Nephron progenitor cell (in vitro differentiated cells): Measurements from ENCODE around the gene FHIP1A.
A peak's percentile ranks its signal among the peaks of the same experiment; 100 is the strongest.
"Not testable (repeated sequence)": the region's sequence is repeated elsewhere in the genome, so short reads cannot be mapped to it uniquely, and the experiment has no call there.

Experiments used
- DNase-seq: peaks from one replicate; pipeline ENCODE4 v3.0.0; 2021
- H3K27ac Mint-ChIP-seq: 2 replicates; pipeline ENCODE4 v1.8.0; 2021; ENCODE audit warnings: mild to moderate bottlenecking, moderate library complexity, mixed read lengths
- H3K27me3 Mint-ChIP-seq: 2 replicates; pipeline ENCODE4 v1.8.0; 2021; ENCODE audit warnings: mild to moderate bottlenecking, low read depth, mixed read lengths; ENCODE audit not compliant: poor library complexity
- H3K36me3 Mint-ChIP-seq: 2 replicates; pipeline ENCODE4 v1.8.0; 2021; ENCODE audit warnings: low read depth, mixed read lengths
- H3K4me1 Mint-ChIP-seq: 2 replicates; pipeline ENCODE4 v1.8.0; 2021; ENCODE audit warnings: mixed read lengths
- H3K4me3 Mint-ChIP-seq: 2 replicates; pipeline ENCODE4 v1.8.0; 2021; ENCODE audit warnings: mild to moderate bottlenecking, moderate library complexity, mixed read lengths
- H3K9me3 Mint-ChIP-seq: 2 replicates; pipeline ENCODE4 v1.8.0; 2021; ENCODE audit warnings: mild to moderate bottlenecking, moderate library complexity, mixed read lengths
- CTCF ChIP-seq: fragments of 200-600 bp; sonication (generic); IDR thresholded peaks from 2 replicates; pipeline ENCODE4 v1.5.0; 2021; ENCODE audit warnings: antibody characterized with exemption

FHIP1A gene

DNA sequence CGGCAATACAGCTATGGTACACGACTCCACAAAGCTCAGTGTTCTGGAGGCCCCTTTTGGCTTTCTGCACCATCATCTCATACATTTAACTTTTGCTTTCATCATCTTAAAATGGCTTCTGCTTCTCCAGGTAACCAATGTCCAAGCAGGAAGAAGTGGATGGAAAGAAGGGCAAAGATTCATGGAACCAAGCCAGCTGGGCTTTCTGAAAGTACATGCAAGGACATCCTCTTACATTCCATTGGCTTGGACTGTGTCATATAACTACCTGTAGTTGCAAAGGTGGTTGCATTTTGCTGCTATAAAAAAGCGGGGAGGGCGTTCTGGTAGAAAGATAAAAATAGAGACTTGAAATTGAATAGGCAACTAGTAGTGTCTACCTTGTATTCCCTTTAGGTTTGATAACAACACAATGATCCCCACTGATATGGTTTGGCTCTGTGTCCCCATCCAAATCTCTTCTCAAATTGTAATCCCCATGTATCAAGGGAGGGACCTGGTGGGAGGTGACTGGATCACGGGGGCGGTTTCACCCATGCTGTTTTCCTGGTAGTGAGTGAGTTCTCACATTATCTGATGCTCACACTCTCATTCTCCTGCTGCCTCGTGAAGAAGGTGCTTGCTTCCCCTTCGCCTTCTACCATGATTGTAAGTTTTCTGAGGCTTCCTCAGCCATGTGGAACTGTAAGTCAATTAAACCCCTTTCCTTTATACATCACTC is 6.7 kb upstream of the FHIP1A start:
- peaks cover 8% of the 10 kb centered on the region for H3K36me3 Mint-ChIP-seq
- no peak overlapping the region for H3K27ac Mint-ChIP-seq
- peaks cover 7% of the 10 kb centered on the region for H3K9me3 Mint-ChIP-seq
- H3K4me1 Mint-ChIP-seq: peaks cover 8% of the 10 kb centered on the region
- H3K4me3 Mint-ChIP-seq: no peak overlapping the region
- peaks cover 13% of the 10 kb centered on the region for H3K27me3 Mint-ChIP-seq
- no peak for TF ChIP-seq CTCF
- no peak for DNase-seq

DNA sequence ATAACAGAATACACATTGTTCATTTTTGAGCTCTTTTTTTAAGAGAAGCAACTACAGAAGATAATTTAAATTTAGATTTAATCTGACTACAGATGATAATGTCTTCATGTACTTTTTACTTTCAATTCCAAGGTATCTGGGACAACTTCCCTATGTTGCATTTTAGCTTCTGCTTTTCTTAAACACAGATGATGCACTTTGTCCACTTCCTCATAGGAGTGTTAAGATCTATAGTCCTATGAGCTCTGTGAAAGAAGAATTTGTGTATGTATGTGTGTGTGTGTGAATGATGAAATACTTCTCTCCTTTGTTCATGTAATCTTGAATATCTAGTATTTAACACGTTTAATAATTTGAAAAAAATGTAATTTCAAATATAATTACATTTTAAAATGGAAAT is 5.3 kb upstream of the FHIP1A start:
- DNase-seq: no peak
- Mint-ChIP-seq H3K27me3 (peaks cover 16% of the 10 kb centered on the region), H3K4me1 (peaks cover 19% of the 10 kb centered on the region), H3K4me3 (no peak overlapping the region), H3K36me3 (peaks cover 8% of the 10 kb centered on the region), H3K9me3 (peaks cover 7% of the 10 kb centered on the region), H3K27ac (no peak overlapping the region)
- TF ChIP-seq CTCF: no peak

DNA sequence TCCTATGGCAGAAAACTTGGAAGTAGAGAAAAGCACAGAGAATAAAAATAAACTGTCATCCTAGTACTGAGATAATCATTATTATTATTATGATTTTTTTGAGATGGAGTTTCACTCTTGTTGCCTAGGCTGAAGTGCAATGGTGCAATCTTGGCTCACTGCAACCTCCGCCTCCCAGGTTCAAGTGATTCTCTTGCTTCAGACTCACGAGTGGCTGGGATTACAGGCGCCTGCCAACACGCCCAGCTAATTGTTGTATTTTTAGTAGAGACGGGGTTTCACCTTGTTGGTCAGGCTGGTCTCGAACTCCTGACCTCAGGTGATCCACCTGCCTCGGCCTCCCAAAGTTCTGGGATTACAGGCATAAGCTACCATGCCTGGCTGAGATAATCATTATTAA is 4.2 kb upstream of the FHIP1A start:
- not testable (repeated sequence) for H3K27ac Mint-ChIP-seq, H3K36me3 Mint-ChIP-seq, H3K4me3 Mint-ChIP-seq, H3K9me3 Mint-ChIP-seq, DNase-seq
- Mint-ChIP-seq H3K4me1 (peaks cover 26% of the 10 kb centered on the region), H3K27me3 (peaks cover 16% of the 10 kb centered on the region)

GRCh38 chr4:151407018-151407417 is 2.0 kb upstream of the FHIP1A start:
- Mint-ChIP-seq H3K27ac (no peak overlapping the region), H3K9me3 (no peaks in the 10 kb centered on the region), H3K27me3 (peaks cover 16% of the 10 kb centered on the region), H3K36me3 (no peaks in the 10 kb centered on the region), H3K4me3 (peak overlapping the region; percentile 75), H3K4me1 (peaks cover 48% of the 10 kb centered on the region)
- no peak for DNase-seq
- no peak for TF ChIP-seq CTCF

GRCh38 chr4:151407466-151408379 is 1.3 kb upstream of the FHIP1A start:
- Mint-ChIP-seq H3K36me3 (peaks cover under 1% of the 10 kb centered on the region), H3K27ac (peak overlapping the region; percentile 14), H3K4me3 (peak overlapping the region; percentile 87), H3K9me3 (no peaks in the 10 kb centered on the region), H3K4me1 (peaks cover 48% of the 10 kb centered on the region), H3K27me3 (peaks cover 16% of the 10 kb centered on the region)
- no peak for TF ChIP-seq CTCF
- DNase-seq: peak; percentile 14

DNA sequence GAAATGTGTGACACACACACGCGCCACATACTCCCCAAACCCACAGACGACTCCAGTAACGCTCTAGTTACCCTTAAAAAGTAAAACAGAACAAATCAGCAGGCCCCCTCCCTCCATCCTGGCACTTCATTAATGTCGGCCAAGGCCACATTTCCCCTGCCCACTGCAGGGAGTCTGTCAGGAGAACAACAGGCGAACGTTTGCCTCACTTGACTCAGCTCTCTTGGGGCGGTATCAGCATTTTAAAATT is 671 bp upstream of the FHIP1A start:
- peak overlapping the region; percentile 14 for H3K27ac Mint-ChIP-seq
- peaks cover 48% of the 10 kb centered on the region for H3K4me1 Mint-ChIP-seq
- peak overlapping the region; percentile 87 for H3K4me3 Mint-ChIP-seq
- DNase-seq: no peak
- H3K9me3 Mint-ChIP-seq: no peaks in the 10 kb centered on the region
- peaks cover 16% of the 10 kb centered on the region for H3K27me3 Mint-ChIP-seq
- no peak for TF ChIP-seq CTCF
- H3K36me3 Mint-ChIP-seq: peaks cover 5% of the 10 kb centered on the region
